Osteocyte (in vitro differentiated cells): ENCODE data around the gene PITX1. TPM values are rescaled to one million over a fixed set of nuclear protein-coding genes. Genes with fewer than 3 reads are reported as not detected.

Source experiments
- DNase-seq: peaks from one replicate; pipeline ENCODE4 v3.0.0; 2021; ENCODE audit warnings: mixed read lengths; ENCODE audit not compliant: unreplicated experiment; ENCODE audit errors: extremely low spot score
- H3K27ac Mint-ChIP-seq: one replicate; pipeline ENCODE4 v1.8.0; 2021; ENCODE audit warnings: mild to moderate bottlenecking, mixed read lengths; ENCODE audit not compliant: unreplicated experiment
- H3K27me3 Mint-ChIP-seq: one replicate; pipeline ENCODE4 v1.8.0; 2021; ENCODE audit warnings: mixed read lengths; ENCODE audit not compliant: unreplicated experiment
- H3K36me3 Mint-ChIP-seq: one replicate; pipeline ENCODE4 v1.8.0; 2021; ENCODE audit warnings: mixed read lengths; ENCODE audit not compliant: unreplicated experiment
- H3K4me1 Mint-ChIP-seq: one replicate; pipeline ENCODE4 v1.8.0; 2021; ENCODE audit warnings: mixed read lengths; ENCODE audit not compliant: unreplicated experiment
- H3K4me3 Mint-ChIP-seq: one replicate; pipeline ENCODE4 v1.8.0; 2021; ENCODE audit warnings: mild to moderate bottlenecking, moderate library complexity, mixed read lengths; ENCODE audit not compliant: unreplicated experiment
- H3K9me3 Mint-ChIP-seq: one replicate; pipeline ENCODE4 v1.8.0; 2021; ENCODE audit warnings: mixed read lengths; ENCODE audit not compliant: unreplicated experiment
- total RNA-seq: library from RNA; stranded (reverse); gene quantifications from 2 replicates; pipeline ENCODE4 v1.2.1, GENCODE V29; 2021
- TF ChIP-seq, protein P1 (sequence below): fragments of 200-600 bp; sonication (generic); IDR thresholded peaks from 2 replicates; pipeline ENCODE4 v1.5.0; 2021; ENCODE audit warnings: antibody characterized with exemption, mild to moderate bottlenecking, moderate library complexity

Gene PITX1
- total RNA-seq, 1 donor from 2014 or later: 0.13 TPM

DNA sequence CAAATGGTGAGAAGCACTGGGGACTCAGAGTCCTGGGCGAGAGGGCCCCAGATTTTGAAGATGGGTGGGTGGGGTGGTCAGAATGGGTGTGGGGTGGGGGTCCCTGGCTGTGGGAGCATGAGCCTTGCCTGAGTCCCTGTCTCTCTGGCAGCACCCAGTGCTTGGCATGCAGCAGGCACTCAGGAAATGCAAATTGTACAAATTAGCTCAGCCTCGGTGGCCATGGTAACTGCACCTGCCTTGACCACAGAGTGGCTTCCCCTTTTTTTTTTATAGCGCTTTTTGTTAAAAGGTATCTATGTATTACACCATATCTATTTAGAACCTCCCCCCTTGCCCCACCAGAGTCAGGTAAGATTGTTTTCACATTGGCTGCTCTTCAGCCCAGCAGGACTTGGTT lies 19.2 kb upstream of the PITX1 start:
- Mint-ChIP-seq H3K36me3 (no peaks in the 10 kb centered on the region), H3K4me3 (no peak overlapping the region), H3K4me1 (no peaks in the 10 kb centered on the region), H3K9me3 (no peaks in the 10 kb centered on the region), H3K27ac (no peak overlapping the region), H3K27me3 (peaks cover 78% of the 10 kb centered on the region)
- DNase-seq: no peak
- TF ChIP-seq, protein P1, sequence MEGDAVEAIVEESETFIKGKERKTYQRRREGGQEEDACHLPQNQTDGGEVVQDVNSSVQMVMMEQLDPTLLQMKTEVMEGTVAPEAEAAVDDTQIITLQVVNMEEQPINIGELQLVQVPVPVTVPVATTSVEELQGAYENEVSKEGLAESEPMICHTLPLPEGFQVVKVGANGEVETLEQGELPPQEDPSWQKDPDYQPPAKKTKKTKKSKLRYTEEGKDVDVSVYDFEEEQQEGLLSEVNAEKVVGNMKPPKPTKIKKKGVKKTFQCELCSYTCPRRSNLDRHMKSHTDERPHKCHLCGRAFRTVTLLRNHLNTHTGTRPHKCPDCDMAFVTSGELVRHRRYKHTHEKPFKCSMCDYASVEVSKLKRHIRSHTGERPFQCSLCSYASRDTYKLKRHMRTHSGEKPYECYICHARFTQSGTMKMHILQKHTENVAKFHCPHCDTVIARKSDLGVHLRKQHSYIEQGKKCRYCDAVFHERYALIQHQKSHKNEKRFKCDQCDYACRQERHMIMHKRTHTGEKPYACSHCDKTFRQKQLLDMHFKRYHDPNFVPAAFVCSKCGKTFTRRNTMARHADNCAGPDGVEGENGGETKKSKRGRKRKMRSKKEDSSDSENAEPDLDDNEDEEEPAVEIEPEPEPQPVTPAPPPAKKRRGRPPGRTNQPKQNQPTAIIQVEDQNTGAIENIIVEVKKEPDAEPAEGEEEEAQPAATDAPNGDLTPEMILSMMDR: no peak

DNA sequence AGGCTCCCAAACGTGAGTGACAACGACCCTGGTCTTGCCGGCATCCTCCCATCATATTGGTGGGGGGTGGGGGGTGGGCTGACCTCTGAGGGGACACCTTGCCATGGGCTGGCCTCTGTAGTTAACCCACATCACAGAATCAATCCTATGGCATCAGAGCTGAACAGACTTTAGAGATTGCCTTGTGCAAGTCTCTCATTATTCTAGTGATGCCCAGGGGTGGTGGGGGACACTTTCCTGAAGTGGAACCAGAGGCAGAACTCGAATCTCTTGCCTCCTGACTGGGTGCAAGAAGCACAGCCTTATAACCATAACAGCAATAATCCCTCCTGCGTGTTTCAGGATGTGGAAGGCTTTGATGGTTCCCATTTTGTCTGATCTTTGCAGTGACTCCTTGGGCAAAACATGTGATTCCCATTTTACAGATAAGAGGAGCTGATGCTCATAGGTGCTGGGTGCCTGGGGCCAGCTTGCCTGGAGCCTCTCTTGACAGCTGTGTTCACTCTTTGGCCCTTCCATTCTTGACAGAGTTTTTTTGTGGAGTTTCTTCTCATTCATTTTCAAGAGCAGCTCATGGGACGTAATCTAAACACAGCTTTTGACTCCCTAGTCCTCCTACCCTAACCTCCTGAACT lies 18.6 kb upstream of the PITX1 start:
- Mint-ChIP-seq H3K27ac (no peak overlapping the region), H3K36me3 (no peaks in the 10 kb centered on the region), H3K4me1 (no peaks in the 10 kb centered on the region), H3K9me3 (no peaks in the 10 kb centered on the region), H3K4me3 (no peak overlapping the region), H3K27me3 (peaks cover 81% of the 10 kb centered on the region)
- DNase-seq: no peak
- TF ChIP-seq, protein P1: no peak

DNA sequence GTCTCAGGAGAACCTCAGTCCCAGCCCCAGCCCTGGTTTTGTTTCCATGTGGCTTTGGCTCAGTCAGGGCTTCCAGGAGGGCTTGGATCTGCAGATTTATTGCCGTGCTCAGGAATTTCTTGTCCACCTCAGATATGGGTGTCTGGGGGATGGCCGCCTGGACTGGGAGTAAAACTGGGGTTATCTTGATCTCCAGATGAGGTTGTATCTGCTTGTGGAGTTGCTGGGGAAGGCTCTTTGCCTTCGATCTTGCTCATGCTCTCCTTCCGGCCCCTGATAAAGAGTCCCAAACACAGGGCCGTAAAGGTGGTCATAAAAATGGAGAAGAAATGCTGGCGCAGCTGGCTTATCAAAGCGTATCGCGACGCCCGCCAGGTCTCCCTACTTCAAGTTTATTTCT lies 17.8 kb upstream of the PITX1 start:
- TF ChIP-seq, protein P1: no peak
- DNase-seq: no peak
- Mint-ChIP-seq H3K4me1 (no peaks in the 10 kb centered on the region), H3K27me3 (peaks cover 82% of the 10 kb centered on the region), H3K4me3 (no peak overlapping the region), H3K9me3 (no peaks in the 10 kb centered on the region), H3K36me3 (no peaks in the 10 kb centered on the region), H3K27ac (no peak overlapping the region)

DNA sequence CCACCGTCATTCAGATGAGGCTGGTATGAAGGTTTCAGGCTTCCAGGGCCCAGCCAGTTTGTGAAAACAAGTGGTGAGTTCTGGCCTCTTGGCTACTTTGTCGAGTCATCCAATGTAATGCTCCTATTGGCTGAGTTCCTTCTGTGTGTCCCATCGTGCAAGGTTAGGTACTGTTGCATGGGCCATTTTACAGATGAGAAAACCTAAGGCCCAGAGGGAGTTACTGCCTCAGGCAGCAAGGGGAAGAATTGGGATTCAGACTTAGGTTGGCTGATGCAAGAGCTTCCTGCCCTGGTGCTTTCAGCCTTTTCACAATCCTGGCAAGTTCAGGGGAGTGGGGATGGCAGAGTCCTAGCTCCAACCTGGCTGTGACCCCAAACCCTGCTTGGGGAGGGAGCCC lies 17.4 kb upstream of the PITX1 start:
- no peaks in the 10 kb centered on the region for H3K36me3 Mint-ChIP-seq
- peaks cover 81% of the 10 kb centered on the region for H3K27me3 Mint-ChIP-seq
- no peaks in the 10 kb centered on the region for H3K9me3 Mint-ChIP-seq
- H3K4me1 Mint-ChIP-seq: no peaks in the 10 kb centered on the region
- no peak for DNase-seq
- TF ChIP-seq, protein P1: no peak
- H3K27ac Mint-ChIP-seq: no peak overlapping the region
- no peak overlapping the region for H3K4me3 Mint-ChIP-seq

DNA sequence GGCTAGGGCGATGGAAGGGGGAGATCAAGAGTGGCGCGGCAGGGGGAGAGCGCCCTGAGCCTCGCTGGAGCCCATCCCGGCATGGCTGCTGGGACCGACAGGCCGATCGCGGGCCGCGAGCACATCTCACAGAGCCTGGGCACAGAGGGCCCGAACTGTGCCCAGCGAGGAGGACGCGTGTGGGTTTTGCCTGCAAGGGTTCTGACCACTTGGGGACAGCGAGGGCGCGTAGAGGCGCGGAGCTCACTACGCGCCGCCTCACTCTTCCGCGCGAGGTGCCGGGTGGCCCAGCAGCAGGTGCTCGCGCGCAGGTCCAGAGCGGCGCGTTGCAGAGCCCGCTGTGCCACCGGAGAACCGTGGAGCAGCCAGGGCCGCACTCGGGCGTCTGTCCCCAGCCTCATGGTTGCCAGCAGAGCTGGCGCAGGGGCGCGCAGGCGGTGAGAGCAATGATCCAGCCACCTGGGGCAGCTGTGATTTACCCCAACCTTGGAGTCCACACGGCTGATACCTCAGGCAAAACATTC lies 16.3 kb upstream of the PITX1 start:
- no peak overlapping the region for H3K27ac Mint-ChIP-seq
- peaks cover 80% of the 10 kb centered on the region for H3K27me3 Mint-ChIP-seq
- TF ChIP-seq, protein P1: no peak
- no peak overlapping the region for H3K4me3 Mint-ChIP-seq
- no peaks in the 10 kb centered on the region for H3K4me1 Mint-ChIP-seq
- H3K9me3 Mint-ChIP-seq: no peaks in the 10 kb centered on the region
- no peak for DNase-seq
- H3K36me3 Mint-ChIP-seq: no peaks in the 10 kb centered on the region
